HG02852 (cell line): ENCODE measurements around the gene IL17B.
A peak's percentile ranks its signal among the peaks of the same experiment; 100 is the strongest.

Experiments
- ATAC-seq: cut with Tn5 transposase; IDR thresholded peaks from one replicate; pipeline ENCODE4 v1.9.1; 2021; ENCODE audit warnings: mild to moderate bottlenecking, moderate library complexity; ENCODE audit not compliant: unreplicated experiment

The IL17B gene

GRCh38 chr5:149362541-149362940 lies 16.6 kb downstream of the IL17B start:
- ATAC-seq = no peak

DNA sequence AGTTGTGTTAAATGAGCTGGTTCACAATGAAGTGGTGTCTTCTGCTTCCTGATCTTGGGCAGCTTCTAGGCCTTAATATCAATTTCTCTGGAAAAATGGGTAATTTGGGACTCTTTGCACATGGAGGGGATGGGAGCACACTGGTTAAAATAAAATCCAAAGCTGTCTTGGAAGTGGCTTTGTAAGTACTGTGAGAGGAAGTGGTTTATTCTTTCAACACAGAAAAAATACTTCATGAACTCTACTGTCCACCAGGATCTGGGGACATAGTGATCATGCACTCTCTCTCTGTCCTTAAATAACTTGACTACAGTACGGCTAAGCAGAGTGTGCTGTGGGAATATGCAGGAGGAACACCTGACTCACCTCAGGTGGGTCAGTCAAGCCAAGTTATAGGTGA lies 18.8 kb downstream of the IL17B start:
- no peak for ATAC-seq

GRCh38 chr5:149358868-149359495 lies 20.1 kb downstream of the IL17B start:
- no peak for ATAC-seq

GRCh38 chr5:149358294-149358651 lies 20.8 kb downstream of the IL17B start:
- ATAC-seq = peak; percentile 14

- peak; percentile 99 for ATAC-seq
Observed at GRCh38 chr5:149357370-149358293, 21.5 kb downstream of the IL17B start, which contains the start of gene PCYOX1L. TSS of gene PCYOX1L (plus strand) at chr5:149358046. CDS start at chr5:149358069, 23 bp downstream.

DNA sequence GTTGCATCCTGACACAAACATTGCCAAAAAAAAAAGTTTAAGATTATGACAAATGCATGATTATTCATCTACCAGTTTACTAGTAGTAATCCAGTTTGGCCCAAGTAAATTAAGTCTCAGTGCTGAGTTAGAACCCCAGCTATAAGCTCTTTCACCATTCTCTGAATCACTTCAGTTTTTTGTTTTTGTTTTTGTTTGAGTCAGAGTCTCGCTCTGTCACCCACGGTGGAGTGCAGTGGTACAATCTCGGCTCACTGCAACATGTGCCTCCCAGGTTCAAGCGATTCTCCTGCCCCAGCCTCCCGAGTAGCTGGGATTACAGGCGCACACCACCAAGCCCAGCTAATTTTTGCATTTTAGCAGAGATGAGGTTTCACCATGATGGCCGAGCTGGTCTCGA lies 22.7 kb downstream of the IL17B start:
- ATAC-seq = no peak

DNA sequence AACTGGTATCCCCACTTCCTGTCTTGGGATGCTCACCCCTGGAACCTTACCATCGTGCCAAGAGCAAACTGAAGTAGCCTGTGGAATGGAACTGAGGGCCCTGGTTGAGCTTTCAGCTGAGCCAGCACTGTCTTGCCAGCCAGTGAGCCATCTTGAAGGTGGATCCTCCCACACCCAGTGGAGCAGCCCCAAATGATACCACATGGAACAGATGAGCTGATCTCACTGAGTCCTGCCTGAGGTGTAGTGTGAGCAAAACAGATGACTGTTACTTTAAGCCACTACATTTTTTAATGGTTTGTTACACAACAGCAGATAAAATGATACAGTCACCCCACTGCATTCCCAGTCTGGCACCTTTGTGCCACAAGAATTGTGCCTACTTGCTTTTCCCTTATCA lies 23.4 kb downstream of the IL17B start:
- no peak for ATAC-seq

DNA sequence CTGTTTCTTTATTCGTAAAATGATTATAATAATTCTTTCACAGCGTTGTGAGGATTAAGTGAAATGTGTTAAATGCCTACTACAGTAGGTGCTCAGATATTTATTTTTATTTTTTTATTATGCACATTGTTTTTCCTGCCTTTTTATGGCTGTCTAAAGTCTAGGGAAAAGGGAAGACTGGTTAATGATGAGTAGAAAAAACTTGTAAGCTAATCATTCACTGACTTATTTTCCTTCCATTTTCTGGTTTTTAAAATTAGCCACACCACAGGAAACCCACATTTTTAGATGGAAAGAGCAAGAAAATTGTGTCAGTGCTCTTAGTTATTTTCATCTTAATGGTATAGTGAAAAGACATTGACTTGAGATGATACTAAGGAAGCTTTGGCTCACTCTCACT lies 25.2 kb downstream of the IL17B start:
- no peak for ATAC-seq

DNA sequence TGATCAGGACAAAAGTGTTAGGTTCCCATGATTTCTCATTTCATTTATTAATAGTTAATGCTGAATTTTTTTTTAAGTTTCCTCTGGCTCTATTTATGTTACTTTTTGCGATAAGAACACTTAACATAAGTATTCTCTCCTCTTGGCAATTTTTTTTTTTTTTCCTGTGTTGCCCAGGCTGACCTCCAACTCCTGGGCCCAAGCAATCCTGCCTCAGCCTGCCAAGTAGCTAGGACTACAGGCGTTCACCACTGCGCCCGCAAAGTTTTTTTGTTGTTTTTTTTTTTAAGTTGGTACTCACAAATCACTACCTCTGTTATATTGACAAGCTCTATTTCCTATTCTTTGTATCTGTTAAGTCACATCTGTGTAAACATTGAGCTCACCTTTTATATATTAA lies 26.9 kb downstream of the IL17B start:
- no peak for ATAC-seq

- no peak for ATAC-seq
Observed at GRCh38 chr5:149349382-149349781, 29.7 kb downstream of the IL17B start.

GRCh38 chr5:149348518-149348917 lies 30.6 kb downstream of the IL17B start:
- no peak for ATAC-seq

- peak; percentile 7 for ATAC-seq
Observed at GRCh38 chr5:149345892-149346222, 33.2 kb downstream of the IL17B start.

- peak; percentile 96 for ATAC-seq
Observed at GRCh38 chr5:149345147-149345891, 33.8 kb downstream of the IL17B start, which contains the start of gene GRPEL2. TSS of gene GRPEL2 (plus strand) at chr5:149345499. CDS start at chr5:149345540, 41 bp downstream.

DNA sequence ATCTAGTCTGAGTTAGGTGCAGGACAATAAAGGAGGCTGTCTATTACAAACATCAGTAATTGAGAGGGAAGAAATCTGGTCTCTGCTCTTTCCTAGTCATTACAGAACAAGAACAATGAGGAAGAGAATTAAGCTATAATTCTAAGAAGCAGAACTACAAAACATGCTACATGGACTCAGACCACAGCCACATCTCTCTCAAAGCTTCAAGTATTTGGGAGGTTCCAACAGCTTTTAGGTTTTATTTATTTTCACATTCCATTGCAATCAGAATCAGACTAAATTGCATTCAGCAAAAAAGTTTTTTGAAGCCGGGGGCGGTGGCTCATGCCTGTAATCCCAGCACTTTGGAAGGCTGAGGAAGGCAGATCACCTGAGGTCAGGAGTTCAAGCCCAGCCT lies 34.9 kb downstream of the IL17B start:
- ATAC-seq = no peak

GRCh38 chr5:149341876-149342275 lies 37.2 kb downstream of the IL17B start:
- ATAC-seq = no peak

DNA sequence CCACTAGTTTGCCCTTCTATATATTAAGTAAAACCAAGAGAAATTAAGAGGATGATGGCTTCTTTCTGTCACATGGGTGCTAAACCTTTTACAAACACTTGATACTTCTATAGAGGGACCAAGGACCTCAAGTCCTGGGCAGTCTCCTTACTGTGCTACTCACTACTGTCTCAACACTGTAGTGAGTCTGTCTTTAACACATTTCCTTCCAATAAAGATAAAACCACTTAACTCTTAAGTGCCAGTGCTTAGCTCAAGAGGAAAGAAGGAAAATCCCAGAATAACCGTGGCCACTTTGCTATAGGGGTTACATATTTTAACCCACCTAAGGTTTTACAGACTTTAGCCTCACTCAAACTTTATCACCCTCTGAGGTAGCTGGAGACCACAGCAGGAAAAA lies 38.2 kb downstream of the IL17B start:
- ATAC-seq = no peak

DNA sequence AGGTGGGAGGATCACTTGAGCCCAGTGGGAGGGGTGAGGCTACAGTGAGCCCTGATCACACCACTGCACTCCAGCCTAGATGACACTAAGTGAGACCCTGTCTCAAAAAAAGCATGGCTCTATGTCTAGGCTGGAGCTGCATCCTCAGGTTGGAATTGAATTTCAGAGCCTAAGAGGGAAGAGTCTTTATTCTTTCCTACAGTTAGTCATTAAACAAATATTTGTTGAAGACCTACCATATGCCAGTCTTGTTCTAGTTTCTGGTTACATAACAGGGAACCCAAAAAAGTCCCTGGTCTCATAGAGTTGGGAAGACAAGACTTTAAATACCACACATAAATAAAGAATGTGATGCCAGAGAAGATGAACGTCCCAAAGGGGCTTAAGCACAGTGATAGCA lies 40.7 kb downstream of the IL17B start:
- ATAC-seq = no peak

GRCh38 chr5:149337736-149338135 lies 41.4 kb downstream of the IL17B start:
- ATAC-seq = no peak

DNA sequence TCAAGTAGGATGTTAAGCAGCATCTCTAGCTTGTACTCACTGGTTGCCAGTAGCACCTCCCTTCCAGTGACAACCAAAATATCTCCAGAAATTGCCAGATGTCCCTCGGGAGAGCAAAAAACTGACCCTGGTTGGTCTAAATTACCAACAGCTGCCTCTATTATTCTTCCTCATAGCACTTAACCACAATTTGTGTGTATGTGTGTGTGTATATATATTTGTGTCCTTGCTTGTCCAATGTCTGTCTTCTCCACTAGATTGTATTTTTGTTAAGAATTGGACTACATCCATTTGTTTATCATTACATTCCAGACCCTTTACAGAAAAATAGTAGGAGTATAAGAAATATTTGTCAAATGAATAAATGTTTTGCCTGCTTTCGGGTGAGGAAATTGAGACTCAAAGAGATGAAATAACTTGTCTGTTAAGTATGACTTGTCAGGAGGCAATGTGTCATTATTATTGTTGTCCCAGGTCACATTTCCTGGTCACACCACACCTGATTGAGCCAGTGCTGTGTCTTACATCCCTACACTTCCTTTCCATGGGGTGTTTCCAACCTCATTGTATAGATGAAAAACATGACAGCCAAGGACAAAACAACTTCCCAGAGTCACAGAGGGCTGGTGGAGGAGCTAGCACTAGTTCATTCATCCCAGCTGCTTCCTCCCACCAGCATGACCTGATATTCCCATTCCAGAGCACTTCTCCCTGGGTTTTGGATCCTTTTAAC lies 45.2 kb downstream of the IL17B start:
- ATAC-seq = no peak

DNA sequence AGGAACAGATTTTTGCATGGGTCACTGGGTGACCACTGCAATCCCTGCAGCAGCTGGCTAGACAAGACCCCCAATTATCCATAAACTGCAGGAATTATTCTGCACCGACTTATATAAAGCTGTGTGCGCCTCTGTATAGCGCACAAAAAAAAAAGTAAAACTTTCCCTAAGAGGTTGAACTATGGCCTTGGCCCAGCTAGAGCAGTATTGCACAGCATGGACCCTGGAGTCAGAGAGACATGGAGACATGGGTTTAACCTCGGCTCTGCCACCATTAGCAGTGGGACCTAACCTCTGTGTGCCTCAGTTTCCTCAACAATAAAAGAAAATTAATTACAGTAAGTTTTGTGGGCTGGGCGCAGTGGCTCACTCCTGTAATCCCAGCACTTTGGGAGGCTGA lies 50.9 kb downstream of the IL17B start:
- no peak for ATAC-seq

DNA sequence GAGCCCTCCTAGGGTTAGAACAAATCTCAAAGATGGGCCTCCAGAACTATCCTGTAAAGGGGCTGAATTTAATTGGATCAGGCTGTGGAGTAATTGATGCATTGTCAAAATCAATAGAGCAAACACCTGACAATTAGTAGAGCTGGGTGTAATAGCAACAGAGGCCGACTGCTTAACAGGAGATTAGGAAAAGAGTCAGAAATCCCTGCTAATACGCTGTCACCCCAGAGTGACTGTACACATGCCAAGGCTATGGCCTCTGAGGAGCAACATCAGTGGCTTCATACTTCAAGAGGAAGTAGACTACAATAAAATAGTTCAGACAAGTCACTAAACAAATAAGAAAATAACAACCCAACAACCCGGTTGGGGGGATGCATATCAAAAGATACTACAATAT lies 52.5 kb downstream of the IL17B start:
- ATAC-seq = no peak
